Stimulated activated naive B cell treated with anti-CD40 and anti-IgM and Interleukin-4, amounts not matched to agents 10 μg/mL and 1 μg/mL and 100 μg/mL, for 72 hours (primary cell): ENCODE measurements around the gene BCKDHB.
A peak's percentile ranks its signal among the peaks of the same experiment; 100 is the strongest.

ENCODE experiments used
- ATAC-seq, 2 donors: fragments of 150-1000 bp; cut with Tn5 transposase; replicated peaks; 2 replicates each; pipeline ENCODE4 v1.10.0; 2021; ENCODE audit warnings: moderate library complexity in 1 of 2
- DNase-seq: peaks from one replicate; pipeline ENCODE4 v3.0.0; 2021
- H3K27ac Mint-ChIP-seq: one replicate; pipeline ENCODE4 v1.8.0; 2022; ENCODE audit warnings: mild to moderate bottlenecking, mixed read lengths
- H3K27me3 Mint-ChIP-seq, 2 donors: one replicate each; pipeline ENCODE4 v1.8.0; 2022; ENCODE audit warnings: mixed read lengths in 2 of 2
- H3K36me3 Mint-ChIP-seq, 2 donors: one replicate each; pipeline ENCODE4 v1.8.0; 2022; ENCODE audit warnings: mixed read lengths in 2 of 2, mild to moderate bottlenecking in 1 of 2
- H3K4me1 Mint-ChIP-seq, 2 donors: one replicate each; pipeline ENCODE4 v1.8.0; 2022; ENCODE audit warnings: mixed read lengths in 2 of 2, mild to moderate bottlenecking in 1 of 2
- H3K4me3 Mint-ChIP-seq, 2 donors: one replicate each; pipeline ENCODE4 v1.8.0; 2022; ENCODE audit warnings: mild to moderate bottlenecking in 2 of 2, mixed read lengths in 2 of 2, moderate library complexity in 1 of 2
- H3K9me3 Mint-ChIP-seq, 2 donors: one replicate each; pipeline ENCODE4 v1.8.0; 2022; ENCODE audit warnings: mixed read lengths in 2 of 2, mild to moderate bottlenecking in 1 of 2

The BCKDHB gene

GRCh38 chr6:80328652-80329051, 222.2 kb downstream of the BCKDHB start:
- Mint-ChIP-seq H3K9me3 (no peaks in the 10 kb centered on the region), H3K4me3 (no peak overlapping the region), H3K4me1 (no peaks in the 10 kb centered on the region), H3K36me3 (peaks cover 0 to 5% of the 10 kb centered on the region in 2 donors), H3K27me3 (no peaks in the 10 kb centered on the region), H3K27ac (no peak overlapping the region)
- no peak for DNase-seq
- ATAC-seq: no peak

GRCh38 chr6:80329496-80329895, 223.0 kb downstream of the BCKDHB start:
- Mint-ChIP-seq H3K27ac (no peak overlapping the region), H3K4me1 (no peaks in the 10 kb centered on the region), H3K27me3 (no peaks in the 10 kb centered on the region), H3K9me3 (no peaks in the 10 kb centered on the region), H3K4me3 (no peak overlapping the region), H3K36me3 (peaks cover 0 to 5% of the 10 kb centered on the region in 2 donors)
- ATAC-seq (no peak), DNase-seq (no peak)

GRCh38 chr6:80330961-80331360, 224.5 kb downstream of the BCKDHB start:
- no peak overlapping the region for H3K4me3 Mint-ChIP-seq

GRCh38 chr6:80331522-80331921, 225.1 kb downstream of the BCKDHB start:
- no peak overlapping the region for H3K27ac Mint-ChIP-seq
- no peak for DNase-seq
- H3K4me1 Mint-ChIP-seq: no peaks in the 10 kb centered on the region
- H3K36me3 Mint-ChIP-seq: peaks cover 0 to 2% of the 10 kb centered on the region in 2 donors
- no peaks in the 10 kb centered on the region for H3K9me3 Mint-ChIP-seq
- no peak overlapping the region for H3K4me3 Mint-ChIP-seq
- no peak for ATAC-seq
- no peaks in the 10 kb centered on the region for H3K27me3 Mint-ChIP-seq

More at GRCh38 chr6:80330961-80331360, 224.5 kb downstream of the BCKDHB start:
- Mint-ChIP-seq H3K27me3 (no peaks in the 10 kb centered on the region), H3K36me3 (peaks cover 0 to 5% of the 10 kb centered on the region in 2 donors), H3K4me1 (no peaks in the 10 kb centered on the region), H3K9me3 (no peaks in the 10 kb centered on the region), H3K27ac (no peak overlapping the region)
- DNase-seq (no peak), ATAC-seq (no peak)

GRCh38 chr6:80331974-80332373, 225.5 kb downstream of the BCKDHB start:
- ATAC-seq: no peak
- Mint-ChIP-seq H3K4me1 (no peaks in the 10 kb centered on the region), H3K4me3 (no peak overlapping the region)

GRCh38 chr6:80333342-80333741, 226.9 kb downstream of the BCKDHB start:
- Mint-ChIP-seq H3K9me3 (no peaks in the 10 kb centered on the region), H3K4me1 (peaks cover 0 to 5% of the 10 kb centered on the region in 2 donors), H3K4me3 (no peak overlapping the region), H3K27me3 (no peaks in the 10 kb centered on the region), H3K27ac (no peak overlapping the region), H3K36me3 (no peaks in the 10 kb centered on the region)
- DNase-seq (no peak), ATAC-seq (no peak)

More at GRCh38 chr6:80331974-80332373, 225.5 kb downstream of the BCKDHB start:
- no peaks in the 10 kb centered on the region for H3K36me3 Mint-ChIP-seq
- no peaks in the 10 kb centered on the region for H3K9me3 Mint-ChIP-seq
- no peak overlapping the region for H3K27ac Mint-ChIP-seq
- no peak for DNase-seq
- no peaks in the 10 kb centered on the region for H3K27me3 Mint-ChIP-seq

- no peak overlapping the region for H3K27ac Mint-ChIP-seq
- DNase-seq: no peak
- no peak for ATAC-seq
- peaks cover 0 to 6% of the 10 kb centered on the region in 2 donors for H3K4me1 Mint-ChIP-seq
- no peaks in the 10 kb centered on the region for H3K9me3 Mint-ChIP-seq
- H3K4me3 Mint-ChIP-seq: no peak overlapping the region
- no peaks in the 10 kb centered on the region for H3K27me3 Mint-ChIP-seq
- H3K36me3 Mint-ChIP-seq: no peaks in the 10 kb centered on the region
Observed at GRCh38 chr6:80335121-80335531, 228.7 kb downstream of the BCKDHB start.

GRCh38 chr6:80336911-80337310, 230.4 kb downstream of the BCKDHB start:
- no peak overlapping the region for H3K4me3 Mint-ChIP-seq
- no peaks in the 10 kb centered on the region for H3K36me3 Mint-ChIP-seq
- peaks cover 0 to 6% of the 10 kb centered on the region in 2 donors for H3K4me1 Mint-ChIP-seq
- no peak for DNase-seq
- no peaks in the 10 kb centered on the region for H3K27me3 Mint-ChIP-seq
- ATAC-seq: no peak
- H3K9me3 Mint-ChIP-seq: no peaks in the 10 kb centered on the region
- no peak overlapping the region for H3K27ac Mint-ChIP-seq

GRCh38 chr6:80338201-80338836, 231.8 kb downstream of the BCKDHB start:
- H3K27ac Mint-ChIP-seq: no peak overlapping the region
- H3K4me1 Mint-ChIP-seq: peaks cover 0 to 6% of the 10 kb centered on the region in 2 donors
- no peaks in the 10 kb centered on the region for H3K27me3 Mint-ChIP-seq
- no peaks in the 10 kb centered on the region for H3K9me3 Mint-ChIP-seq
- H3K36me3 Mint-ChIP-seq: no peaks in the 10 kb centered on the region
- peak overlapping the region in 1 of 2 donors; percentile 8 for H3K4me3 Mint-ChIP-seq
- ATAC-seq (peak; percentile 86), DNase-seq (peak; percentile 49)

- Mint-ChIP-seq H3K4me1 (peaks cover 0 to 6% of the 10 kb centered on the region in 2 donors), H3K27me3 (no peaks in the 10 kb centered on the region), H3K36me3 (no peaks in the 10 kb centered on the region), H3K27ac (no peak overlapping the region), H3K9me3 (no peaks in the 10 kb centered on the region), H3K4me3 (no peak overlapping the region)
- ATAC-seq: no peak
- no peak for DNase-seq
Observed at GRCh38 chr6:80339421-80339820, 232.9 kb downstream of the BCKDHB start.

- Mint-ChIP-seq H3K4me3 (no peak overlapping the region), H3K27me3 (no peaks in the 10 kb centered on the region), H3K4me1 (peaks cover 0 to 6% of the 10 kb centered on the region in 2 donors), H3K27ac (no peak overlapping the region), H3K9me3 (no peaks in the 10 kb centered on the region), H3K36me3 (no peaks in the 10 kb centered on the region)
- DNase-seq (no peak), ATAC-seq (no peak)
Observed at GRCh38 chr6:80340280-80340679, 233.8 kb downstream of the BCKDHB start.

- H3K9me3 Mint-ChIP-seq: no peaks in the 10 kb centered on the region
- H3K27me3 Mint-ChIP-seq: no peaks in the 10 kb centered on the region
- peaks cover 0 to 6% of the 10 kb centered on the region in 2 donors for H3K4me1 Mint-ChIP-seq
- no peaks in the 10 kb centered on the region for H3K36me3 Mint-ChIP-seq
- H3K4me3 Mint-ChIP-seq: no peak overlapping the region
- DNase-seq (no peak), ATAC-seq (no peak)
- no peak overlapping the region for H3K27ac Mint-ChIP-seq
Observed at GRCh38 chr6:80340686-80341085, 234.2 kb downstream of the BCKDHB start.

- H3K36me3 Mint-ChIP-seq: no peaks in the 10 kb centered on the region
- no peak overlapping the region for H3K4me3 Mint-ChIP-seq
- no peak for DNase-seq
- ATAC-seq: no peak
- H3K4me1 Mint-ChIP-seq: peaks cover 0 to 6% of the 10 kb centered on the region in 2 donors
- H3K27me3 Mint-ChIP-seq: no peaks in the 10 kb centered on the region
- H3K27ac Mint-ChIP-seq: no peak overlapping the region
- H3K9me3 Mint-ChIP-seq: no peaks in the 10 kb centered on the region
Observed at GRCh38 chr6:80341330-80341729, 234.9 kb downstream of the BCKDHB start.

GRCh38 chr6:80343511-80343910, 237.0 kb downstream of the BCKDHB start:
- Mint-ChIP-seq H3K4me3 (no peak overlapping the region), H3K27ac (no peak overlapping the region), H3K27me3 (no peaks in the 10 kb centered on the region)

GRCh38 chr6:80347101-80347500, 240.6 kb downstream of the BCKDHB start:
- H3K4me1 Mint-ChIP-seq: no peaks in the 10 kb centered on the region
- H3K36me3 Mint-ChIP-seq: peaks cover 0 to 2% of the 10 kb centered on the region in 2 donors
- no peaks in the 10 kb centered on the region for H3K27me3 Mint-ChIP-seq
- H3K9me3 Mint-ChIP-seq: peaks cover 0 to 1% of the 10 kb centered on the region in 2 donors
- DNase-seq: no peak
- ATAC-seq: no peak
- H3K4me3 Mint-ChIP-seq: no peak overlapping the region
- H3K27ac Mint-ChIP-seq: no peak overlapping the region

More at GRCh38 chr6:80343511-80343910, 237.0 kb downstream of the BCKDHB start:
- Mint-ChIP-seq H3K9me3 (no peaks in the 10 kb centered on the region), H3K36me3 (no peaks in the 10 kb centered on the region), H3K4me1 (no peaks in the 10 kb centered on the region)
- no peak for DNase-seq
- ATAC-seq: no peak
